SU-DHL-6 (cell line): ENCODE data around the gene PATE2.

Experiments
- CTCF ChIP-seq: fragments of 200-600 bp; sonication (generic); IDR thresholded peaks from one replicate; pipeline ENCODE4 v1.5.1; 2017; ENCODE audit warnings: antibody characterized with exemption, mild to moderate bottlenecking, low read length, moderate library complexity; ENCODE audit not compliant: insufficient read depth, poor library complexity, severe bottlenecking
- EZH2phosphoT487 ChIP-seq: fragments of 200-600 bp; sonication (generic), shearing (Covaris generic); conservative IDR thresholded peaks from 2 replicates; pipeline ENCODE4 v1.6.1; 2018; ENCODE audit warnings: mild to moderate bottlenecking, antibody characterized with exemption, low read length, moderate library complexity, mixed read lengths

- no peak for TF ChIP-seq CTCF
- no peak for TF ChIP-seq EZH2phosphoT487
These were observed at the start of gene PATE2 for GRCh38 chr11:125778728-125779127.
